Progenitor cell of endocrine pancreas (in vitro differentiated cells): ENCODE measurements around the gene PALM3. TPM values are rescaled to one million over a fixed set of nuclear protein-coding genes. Genes with fewer than 3 reads are reported as not detected.
"Not testable (repeated sequence)": the region's sequence is repeated elsewhere in the genome, so short reads cannot be mapped to it uniquely, and the experiment has no call there.

ENCODE experiments used
- DNase-seq: peaks from one replicate; pipeline ENCODE4 v3.0.0; 2021; ENCODE audit warnings: low spot score; ENCODE audit not compliant: unreplicated experiment
- H3K27ac Mint-ChIP-seq: 2 replicates; pipeline ENCODE4 v1.8.0; 2021; ENCODE audit warnings: mild to moderate bottlenecking, moderate library complexity, mixed read lengths
- H3K27me3 Mint-ChIP-seq: 2 replicates; pipeline ENCODE4 v1.8.0; 2021; ENCODE audit warnings: mixed read lengths
- H3K36me3 Mint-ChIP-seq: 2 replicates; pipeline ENCODE4 v1.8.0; 2022; ENCODE audit warnings: mixed read lengths; ENCODE audit not compliant: insufficient read depth
- H3K4me1 Mint-ChIP-seq: 2 replicates; pipeline ENCODE4 v1.8.0; 2021; ENCODE audit warnings: low read depth, mixed read lengths
- H3K4me3 Mint-ChIP-seq: 2 replicates; pipeline ENCODE4 v1.8.0; 2021; ENCODE audit warnings: low read depth, mild to moderate bottlenecking, moderate library complexity, mixed read lengths
- H3K9me3 Mint-ChIP-seq: 2 replicates; pipeline ENCODE4 v1.8.0; 2021; ENCODE audit warnings: low read depth, mixed read lengths
- CTCF ChIP-seq: fragments of 200-600 bp; sonication (generic); IDR thresholded peaks from one replicate; pipeline ENCODE4 v1.5.0; 2021; ENCODE audit warnings: antibody characterized with exemption, mild to moderate bottlenecking; ENCODE audit not compliant: unreplicated experiment
- total RNA-seq: library from RNA; stranded (reverse); gene quantifications from 2 replicates; pipeline ENCODE4 v1.2.1, GENCODE V29; 2021

The PALM3 gene
- total RNA-seq, 1 donor from 2014 or later, result 5.7 TPM

GRCh38 chr19:14052470-14052869 is 9.4 kb downstream of the PALM3 start:
- Mint-ChIP-seq H3K4me3 (no peak overlapping the region), H3K36me3 (peaks cover 3% of the 10 kb centered on the region), H3K9me3 (no peaks in the 10 kb centered on the region), H3K4me1 (no peaks in the 10 kb centered on the region), H3K27ac (no peak overlapping the region), H3K27me3 (peaks cover 33% of the 10 kb centered on the region)
- TF ChIP-seq CTCF, result no peak
- DNase-seq, result no peak

- peaks cover 3% of the 10 kb centered on the region for H3K36me3 Mint-ChIP-seq
- H3K4me1 Mint-ChIP-seq, result no peaks in the 10 kb centered on the region
- no peaks in the 10 kb centered on the region for H3K9me3 Mint-ChIP-seq
- H3K27me3 Mint-ChIP-seq, result peaks cover 32% of the 10 kb centered on the region
- no peak overlapping the region for H3K27ac Mint-ChIP-seq
- no peak for DNase-seq
- TF ChIP-seq CTCF, result no peak
- no peak overlapping the region for H3K4me3 Mint-ChIP-seq
Measured at GRCh38 chr19:14051980-14052379, 9.9 kb downstream of the PALM3 start.

GRCh38 chr19:14050961-14051360 is 10.9 kb downstream of the PALM3 start:
- not testable (repeated sequence) for H3K9me3 Mint-ChIP-seq, H3K4me3 Mint-ChIP-seq, H3K4me1 Mint-ChIP-seq, H3K27ac Mint-ChIP-seq, H3K36me3 Mint-ChIP-seq, DNase-seq
- H3K27me3 Mint-ChIP-seq, result peaks cover 21% of the 10 kb centered on the region

GRCh38 chr19:14050512-14050911 is 11.4 kb downstream of the PALM3 start:
- no peak overlapping the region for H3K27ac Mint-ChIP-seq
- DNase-seq, result no peak
- H3K4me1 Mint-ChIP-seq, result no peaks in the 10 kb centered on the region
- no peak for TF ChIP-seq CTCF
- H3K27me3 Mint-ChIP-seq, result peaks cover 18% of the 10 kb centered on the region
- H3K36me3 Mint-ChIP-seq, result peaks cover 3% of the 10 kb centered on the region
- H3K9me3 Mint-ChIP-seq, result no peaks in the 10 kb centered on the region
- no peak overlapping the region for H3K4me3 Mint-ChIP-seq

GRCh38 chr19:14048443-14049153 is 13.3 kb downstream of the PALM3 start:
- TF ChIP-seq CTCF, result peak; percentile 66
- H3K27me3 Mint-ChIP-seq, result no peaks in the 10 kb centered on the region
- DNase-seq, result no peak
- peaks cover 2% of the 10 kb centered on the region for H3K36me3 Mint-ChIP-seq
- H3K4me1 Mint-ChIP-seq, result no peaks in the 10 kb centered on the region
- H3K27ac Mint-ChIP-seq, result no peak overlapping the region
- no peak overlapping the region for H3K4me3 Mint-ChIP-seq
- H3K9me3 Mint-ChIP-seq, result no peaks in the 10 kb centered on the region

GRCh38 chr19:14047866-14048265 is 14.0 kb downstream of the PALM3 start:
- H3K4me3 Mint-ChIP-seq, H3K27ac Mint-ChIP-seq, H3K36me3 Mint-ChIP-seq, H3K4me1 Mint-ChIP-seq, DNase-seq, H3K9me3 Mint-ChIP-seq, H3K27me3 Mint-ChIP-seq: not testable (repeated sequence)
